H9 (cell line): ENCODE measurements around the gene APOBEC3G. TPM values are rescaled to one million over a fixed set of nuclear protein-coding genes. Genes with fewer than 3 reads are reported as not detected.
A peak's percentile ranks its signal among the peaks of the same experiment; 100 is the strongest.

ENCODE experiments used
- DNase-seq: peaks from one replicate; pipeline ENCODE4 v3.0.0-alpha.2; 2017
- H2AFZ ChIP-seq: one replicate; pipeline ENCODE4 v1.6.1; 2013; ENCODE audit warnings: mild to moderate bottlenecking, low read length, control low read depth, moderate library complexity
- H2AK5ac ChIP-seq: 2 replicates; pipeline ENCODE4 v1.6.1; 2013; ENCODE audit warnings: low read length, control low read depth, mixed read lengths; ENCODE audit not compliant: insufficient read length
- H2BK120ac ChIP-seq: one replicate; pipeline ENCODE4 v1.6.1; 2013; ENCODE audit warnings: low read depth, mild to moderate bottlenecking, low read length, control low read depth, inconsistent platforms; ENCODE audit not compliant: poor library complexity, severe bottlenecking
- H2BK12ac ChIP-seq: 2 replicates; pipeline ENCODE4 v1.6.1; 2013; ENCODE audit warnings: low read length, control low read depth, mixed read lengths, low read depth; ENCODE audit not compliant: insufficient read length
- H2BK15ac ChIP-seq: 2 replicates; pipeline ENCODE4 v1.6.1; 2013; ENCODE audit warnings: low read depth, low read length, control low read depth
- H2BK20ac ChIP-seq: one replicate; pipeline ENCODE4 v1.6.1; 2013; ENCODE audit warnings: low read depth, mild to moderate bottlenecking, low read length, control low read depth, inconsistent platforms; ENCODE audit not compliant: poor library complexity, severe bottlenecking
- H2BK5ac ChIP-seq: 2 replicates; pipeline ENCODE4 v1.6.1; 2013; ENCODE audit warnings: low read length, control low read depth, mixed read lengths; ENCODE audit not compliant: insufficient read length
- H3K14ac ChIP-seq: 2 replicates; pipeline ENCODE4 v1.6.1; 2013; ENCODE audit warnings: low read length, control low read depth; ENCODE audit not compliant: insufficient read depth
- H3K18ac ChIP-seq: 2 replicates; pipeline ENCODE4 v1.6.1; 2013; ENCODE audit warnings: low read depth, mild to moderate bottlenecking, mixed read lengths, low read length, control low read depth; ENCODE audit not compliant: insufficient read length
- H3K23ac ChIP-seq: 2 replicates; pipeline ENCODE4 v1.6.1; 2013; ENCODE audit warnings: low read length, control low read depth, mixed read lengths, low read depth; ENCODE audit not compliant: insufficient read length
- H3K23me2 ChIP-seq: 2 replicates; pipeline ENCODE4 v1.6.1; 2013; ENCODE audit warnings: low read depth, mild to moderate bottlenecking, mixed read lengths, low read length, control low read depth; ENCODE audit not compliant: insufficient read length, poor library complexity, severe bottlenecking
- H3K27ac ChIP-seq: 2 replicates; pipeline ENCODE4 v1.5.1; 2013; ENCODE audit warnings: low read length, control low read depth, mixed read lengths, low read depth; ENCODE audit not compliant: insufficient read length
- H3K27me3 ChIP-seq: 2 replicates; pipeline ENCODE4 v1.6.1; 2013; ENCODE audit warnings: low read length, control low read depth, inconsistent platforms; ENCODE audit not compliant: insufficient read depth
- H3K4ac ChIP-seq: 2 replicates; pipeline ENCODE4 v1.6.1; 2013; ENCODE audit warnings: low read depth, mild to moderate bottlenecking, control low read depth, inconsistent platforms, low read length, moderate library complexity
- H3K4me1 ChIP-seq: 2 replicates; pipeline ENCODE4 v1.6.1; 2013; ENCODE audit warnings: low read length, control low read depth, inconsistent platforms; ENCODE audit not compliant: insufficient read depth
- H3K4me2 ChIP-seq: 2 replicates; pipeline ENCODE4 v1.6.1; 2013; ENCODE audit warnings: low read length, control low read depth, mixed read lengths; ENCODE audit not compliant: insufficient read length, insufficient read depth
- H3K56ac ChIP-seq: 2 replicates; pipeline ENCODE4 v1.6.1; 2013; ENCODE audit warnings: low read depth, mild to moderate bottlenecking, mixed read lengths, low read length, control low read depth; ENCODE audit not compliant: insufficient read length
- H3K79me1 ChIP-seq: 2 replicates; pipeline ENCODE4 v1.6.1; 2013; ENCODE audit warnings: low read depth, mild to moderate bottlenecking, moderate library complexity, low read length, control low read depth, inconsistent platforms; ENCODE audit not compliant: insufficient read depth, poor library complexity, severe bottlenecking
- H3K79me2 ChIP-seq: 2 replicates; pipeline ENCODE4 v1.6.1; 2013; ENCODE audit warnings: low read length, control low read depth, inconsistent platforms; ENCODE audit not compliant: insufficient read depth
- H3K9ac ChIP-seq: 2 replicates; pipeline ENCODE4 v1.6.1; 2013; ENCODE audit warnings: low read length, control low read depth, mixed read lengths; ENCODE audit not compliant: insufficient read length; ENCODE audit errors: extremely low read depth
- H3K9me3 ChIP-seq: one replicate; pipeline ENCODE4 v1.6.1; 2013; ENCODE audit warnings: low read depth, low read length, inconsistent platforms; ENCODE audit not compliant: control insufficient read depth
- H3T11ph ChIP-seq: one replicate; pipeline ENCODE4 v1.6.1; 2013; ENCODE audit warnings: mild to moderate bottlenecking, low read length, control low read depth, inconsistent platforms
- H4K20me1 ChIP-seq: one replicate; pipeline ENCODE4 v1.6.1; 2013; ENCODE audit not compliant: control insufficient read depth, insufficient read length, insufficient read depth
- H4K5ac ChIP-seq: 2 replicates; pipeline ENCODE4 v1.6.1; 2013; ENCODE audit warnings: low read depth, mild to moderate bottlenecking, mixed read lengths, low read length, control low read depth; ENCODE audit not compliant: insufficient read length
- H4K8ac ChIP-seq: replicated peaks from 2 replicates; pipeline ENCODE4 v1.6.1; 2013; ENCODE audit warnings: low read length, control low read depth, mixed read lengths, low read depth; ENCODE audit not compliant: insufficient read length
- H4K91ac ChIP-seq: 2 replicates; pipeline ENCODE4 v1.6.1; 2013; ENCODE audit warnings: low read depth, mild to moderate bottlenecking, moderate library complexity, mixed read lengths, low read length, control low read depth; ENCODE audit not compliant: insufficient read length
- H3K27ac Mint-ChIP-seq, 3 experiments: 2 replicates in 2 of 3; 3 replicates in 1 of 3; pipeline ENCODE4 v1.8.0; 2020 to 2021; ENCODE audit warnings: mixed read lengths in 3 of 3, mild to moderate bottlenecking in 1 of 3, moderate library complexity in 1 of 3
- H3K27me3 Mint-ChIP-seq: 2 replicates; pipeline ENCODE4 v1.8.0; 2021; ENCODE audit warnings: low read depth, mild to moderate bottlenecking, moderate library complexity, mixed read lengths
- H3K36me3 Mint-ChIP-seq, 3 experiments: 2 replicates in 2 of 3; 3 replicates in 1 of 3; pipeline ENCODE4 v1.8.0; 2020 to 2021; ENCODE audit warnings: low read depth in 3 of 3, mixed read lengths in 3 of 3; ENCODE audit not compliant: insufficient read depth in 1 of 3
- H3K4me1 Mint-ChIP-seq, 2 experiments: 2 replicates each; pipeline ENCODE4 v1.8.0; 2020; ENCODE audit warnings: mixed read lengths in 2 of 2
- H3K4me3 Mint-ChIP-seq, 2 experiments: 2 replicates in 1 of 2; 3 replicates in 1 of 2; pipeline ENCODE4 v1.8.0; 2020 to 2021; ENCODE audit warnings: mild to moderate bottlenecking in 2 of 2, mixed read lengths in 2 of 2, moderate library complexity in 1 of 2
- H3K9me3 Mint-ChIP-seq, 2 experiments: 2 replicates in 1 of 2; 3 replicates in 1 of 2; pipeline ENCODE4 v1.8.0; 2020; ENCODE audit warnings: mild to moderate bottlenecking in 2 of 2, mixed read lengths in 2 of 2, moderate library complexity in 1 of 2
- CTCF ChIP-seq: fragments of 200-600 bp; sonication (generic); conservative IDR thresholded peaks from 3 replicates; pipeline ENCODE4 v1.8.0; 2021; ENCODE audit warnings: antibody characterized with exemption, mild to moderate bottlenecking
- WGBS: extraction: QIAGEN DNeasy Blood & Tissue Kit; methylation state at CpG from one replicate; pipeline ENCODE4 v1.1.7; 2013; ENCODE audit warnings: missing lambda C conversion rate, low lambda C conversion rate, mixed read lengths; ENCODE audit not compliant: insufficient read length; ENCODE audit errors: extremely low coverage; 5-methylcytosine and 5-hydroxymethylcytosine counted together
- total RNA-seq: library from RNA; stranded (reverse); gene quantifications from 2 replicates; pipeline ENCODE4 v1.2.1, GENCODE V29; 2021

Gene APOBEC3G
- total RNA-seq, 1 experiment from 2014 or later, result 2.4 TPM

DNA sequence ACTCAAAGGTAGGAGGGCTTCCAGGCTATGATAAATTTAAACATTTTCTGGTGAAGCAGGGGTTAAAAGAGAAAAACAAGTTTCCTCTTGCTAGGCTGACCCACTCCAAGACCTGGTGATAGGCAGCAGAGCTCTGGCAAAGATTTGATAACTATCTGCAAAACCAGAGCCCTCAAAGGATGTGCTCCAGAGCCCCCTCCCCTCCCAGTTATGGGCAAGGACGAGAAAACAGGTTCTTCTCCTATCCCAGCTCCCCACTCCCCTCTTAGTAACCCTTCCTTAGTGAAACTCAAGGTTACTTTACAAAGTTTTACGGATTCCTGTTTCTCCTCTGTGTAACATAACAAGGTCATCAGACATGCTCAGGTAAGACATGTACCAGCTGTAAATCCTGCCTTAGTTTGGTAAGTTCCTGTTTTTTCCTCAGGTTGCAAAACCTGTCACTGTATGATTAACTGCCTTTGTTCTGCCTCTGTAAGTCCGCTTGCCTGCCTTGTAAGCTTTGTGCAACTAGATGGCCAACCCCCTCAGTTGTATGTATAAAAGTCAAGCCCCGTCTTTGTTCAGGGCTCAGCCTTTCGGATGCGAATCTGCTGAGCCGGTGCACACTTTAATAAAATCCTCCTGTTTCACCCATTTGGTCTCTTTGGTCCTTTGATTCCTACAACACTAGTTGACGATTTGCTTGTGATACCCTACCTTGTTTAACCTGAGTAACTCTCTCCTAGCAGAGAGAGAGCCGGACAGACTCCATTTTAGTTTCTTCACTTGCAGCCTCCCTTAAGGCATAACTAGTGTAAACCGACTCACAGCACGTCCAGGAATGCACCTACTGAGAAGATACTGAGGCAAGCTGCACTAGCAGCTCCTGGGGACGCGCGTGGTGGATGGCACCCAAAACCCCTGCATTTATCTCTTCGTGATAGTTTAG lies 33.8 kb downstream of the APOBEC3G start:
- Histone ChIP-seq H2BK5ac (no peak overlapping the region), H3K18ac (no peak overlapping the region), H3K56ac (no peak overlapping the region), H4K91ac (no peak overlapping the region), H4K20me1 (no peaks in the 10 kb centered on the region), H3K23ac (no peak overlapping the region), H2AFZ (no peak overlapping the region), H3K27ac (no peak overlapping the region), H2AK5ac (no peak overlapping the region), H3K9me3 (no peaks in the 10 kb centered on the region), H2BK120ac (no peak overlapping the region), H3T11ph (no peak overlapping the region), H4K5ac (no peak overlapping the region), H2BK12ac (no peak overlapping the region), H3K79me2 (no peaks in the 10 kb centered on the region), H3K23me2 (no peaks in the 10 kb centered on the region), H3K27me3 (peaks cover 2% of the 10 kb centered on the region; the same call in 1 of the 2 replicates), H2BK15ac (no peak overlapping the region), H3K4ac (no peak overlapping the region), H2BK20ac (no peak overlapping the region), H3K9ac (no peak overlapping the region), H3K4me2 (no peak overlapping the region), H3K4me1 (peaks cover 5% of the 10 kb centered on the region; the same call in 1 of the 2 replicates), H3K14ac (no peak overlapping the region), H3K79me1 (no peaks in the 10 kb centered on the region), H4K8ac (no peak overlapping the region)
- Mint-ChIP-seq H3K4me3 (no peak overlapping the region), H3K36me3 (no peaks in the 10 kb centered on the region), H3K4me1 (peaks cover 34 to 42% of the 10 kb centered on the region in 2 experiments), H3K27ac (peak overlapping the region in 2 of 3 experiments; percentile 0 to 73; a peak in 3 of 7 replicates), H3K9me3 (peaks cover 0 to 5% of the 10 kb centered on the region in 2 experiments; a peak in 1 of 5 replicates), H3K27me3 (peaks cover 3% of the 10 kb centered on the region; the same call in 1 of the 2 replicates)
- WGBS, result no CpG with 5 or more reads among the region's 15 CpGs
- TF ChIP-seq CTCF, result no peak
- DNase-seq, result no peak
